H54 (cell line): ENCODE results near the gene HHATL.

Experiments
- DNase-seq: peaks from one replicate; pipeline ENCODE4 v3.0.0; 2011; ENCODE audit warnings: low spot score, mixed read lengths; ENCODE audit not compliant: insufficient read length
- FAIRE-seq: peaks from 3 replicates; lab custom pipeline; 2011; peaks lifted over from hg19 to GRCh38; lab: Jason Lieb, UNC
- POLR2A ChIP-seq: IDR thresholded peaks from 2 replicates; pipeline ENCODE4 v1.6.1; 2011; ENCODE audit warnings: low read depth, mild to moderate bottlenecking, low read length

HHATL gene

GRCh38 chr3:42692667-42693529 is 9.7 kb downstream of the HHATL start:
- TF ChIP-seq POLR2A, result no peak
- FAIRE-seq (no peak), DNase-seq (no peak)

DNA sequence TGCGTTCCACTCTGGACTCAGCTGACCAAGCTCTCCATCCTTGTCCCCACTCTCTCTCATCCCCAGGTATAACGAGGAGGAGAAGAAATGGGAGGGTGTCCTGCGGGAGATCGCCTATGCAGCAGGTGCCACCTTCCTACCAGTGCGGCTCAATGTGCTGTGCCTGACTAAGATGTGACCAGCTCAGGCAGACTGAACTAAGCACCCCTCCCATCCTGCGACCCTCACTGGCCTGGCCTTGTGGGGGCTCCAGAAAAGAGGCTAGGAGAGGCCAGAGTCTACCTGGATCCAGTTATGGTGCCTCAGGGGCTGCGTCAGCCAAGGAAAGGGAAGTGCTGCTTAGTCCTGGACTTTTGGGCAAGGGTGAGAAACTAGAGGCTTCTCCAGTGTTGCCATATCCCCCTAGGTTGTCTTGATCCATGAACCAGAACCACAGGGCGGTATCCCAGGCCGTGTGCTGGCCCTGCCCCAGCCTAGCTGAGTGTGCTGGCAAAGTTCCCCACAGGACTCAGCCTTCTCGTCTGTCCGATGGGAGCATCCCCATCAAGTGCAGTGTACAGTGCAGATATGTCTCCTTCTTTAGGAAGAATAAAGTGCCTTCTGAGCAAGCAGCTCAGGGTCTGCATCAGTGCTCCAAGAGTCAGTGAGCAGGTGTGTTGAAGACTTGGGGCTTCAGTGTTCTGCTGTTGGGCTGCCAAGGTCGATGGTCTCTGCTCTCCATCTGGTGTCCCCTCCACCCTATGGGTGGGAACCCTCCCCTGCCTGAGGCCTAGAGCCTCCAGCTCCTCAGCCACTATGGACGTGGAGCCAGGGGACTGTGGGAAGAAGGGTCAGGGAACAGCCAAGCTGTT is 10.6 kb downstream of the HHATL start:
- FAIRE-seq, result no peak
- no peak for TF ChIP-seq POLR2A

GRCh38 chr3:42690766-42691680 is 11.6 kb downstream of the HHATL start:
- DNase-seq, result no peak
- TF ChIP-seq POLR2A, result no peak
- FAIRE-seq, result no peak

More for the DNA sequence above, 10.6 kb downstream of the HHATL start:
- DNase-seq, result no peak

GRCh38 chr3:42690191-42690590 is 12.4 kb downstream of the HHATL start:
- no peak for TF ChIP-seq POLR2A
- FAIRE-seq, result no peak

DNA sequence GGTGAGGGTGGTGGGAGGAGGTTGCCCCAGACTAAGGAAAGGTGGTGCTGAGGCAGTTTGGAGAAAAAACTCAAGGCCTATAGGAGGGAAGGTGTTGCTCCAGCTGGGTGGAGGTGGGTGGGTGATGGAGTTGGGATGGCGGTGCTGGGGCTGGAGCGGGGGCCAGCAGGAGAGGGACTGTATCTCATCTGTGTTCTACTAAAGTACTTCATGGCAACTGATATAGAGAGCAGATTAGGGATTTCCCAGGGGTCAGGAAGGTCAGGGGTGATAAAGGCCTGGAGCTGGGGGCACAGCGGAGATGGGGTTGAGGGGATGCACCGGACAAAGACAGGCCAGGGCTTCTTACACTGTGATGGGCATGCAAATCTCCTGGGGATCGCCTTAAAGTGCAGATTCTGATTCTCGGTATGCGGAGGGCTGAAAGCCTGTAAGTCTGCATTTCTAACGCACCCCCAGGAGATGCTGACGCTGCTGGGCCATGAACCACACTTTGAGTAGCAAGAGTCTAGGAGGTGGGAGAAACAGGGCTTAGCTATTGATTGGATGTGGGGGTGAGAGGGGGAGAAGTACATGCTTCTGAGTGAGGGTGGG is 13.1 kb downstream of the HHATL start:
- TF ChIP-seq POLR2A, result no peak
- FAIRE-seq, result no peak
- DNase-seq, result no peak

More at GRCh38 chr3:42690191-42690590, 12.4 kb downstream of the HHATL start:
- DNase-seq, result no peak

DNA sequence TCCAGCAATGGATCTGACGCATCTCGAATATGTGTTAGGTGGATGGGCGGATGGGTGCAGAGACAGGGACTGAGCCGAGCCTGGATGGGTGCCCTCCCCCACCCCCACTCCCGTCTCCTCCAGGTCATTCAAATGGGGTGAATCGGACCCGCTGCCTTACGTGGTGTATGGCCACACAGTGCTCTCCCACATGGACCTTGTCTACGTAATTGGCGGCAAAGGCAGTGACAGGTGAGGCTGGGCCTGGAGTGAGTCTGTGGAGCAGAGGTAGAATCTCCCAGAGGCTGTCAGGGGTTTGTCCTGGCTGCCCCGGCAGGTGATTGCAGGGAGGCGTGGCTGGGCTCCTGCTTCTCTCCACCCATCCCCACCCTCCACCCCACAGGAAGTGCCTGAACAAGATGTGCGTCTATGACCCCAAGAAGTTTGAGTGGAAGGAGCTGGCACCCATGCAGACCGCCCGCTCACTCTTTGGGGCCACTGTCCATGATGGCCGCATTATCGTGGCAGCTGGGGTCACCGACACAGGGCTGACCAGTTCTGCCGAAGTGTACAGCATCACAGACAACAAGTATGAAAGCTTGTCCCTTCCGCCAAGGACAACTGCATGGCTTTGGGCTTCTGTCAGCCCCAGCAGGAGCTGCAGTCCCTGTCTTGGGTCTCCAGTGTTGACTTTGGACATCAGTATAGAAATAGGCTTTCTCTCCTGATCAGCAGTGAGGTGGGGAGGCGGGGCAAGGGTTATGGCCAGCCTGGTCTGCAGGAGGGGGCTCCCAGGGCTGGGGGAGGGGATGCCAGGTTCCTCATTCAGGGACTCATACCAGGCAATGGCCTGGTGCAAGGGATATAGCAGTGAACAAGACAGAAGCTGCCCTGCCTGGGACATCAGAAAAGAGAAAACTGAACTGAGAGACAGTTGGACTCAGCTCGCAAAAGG is 13.8 kb downstream of the HHATL start:
- TF ChIP-seq POLR2A, result no peak
- DNase-seq (no peak), FAIRE-seq (no peak)

- DNase-seq (no peak), FAIRE-seq (no peak)
- TF ChIP-seq POLR2A, result no peak
Measured at GRCh38 chr3:42688016-42688415, 14.6 kb downstream of the HHATL start.

GRCh38 chr3:42686832-42687650 is 15.6 kb downstream of the HHATL start:
- DNase-seq, result no peak
- FAIRE-seq, result no peak
- TF ChIP-seq POLR2A, result no peak

DNA sequence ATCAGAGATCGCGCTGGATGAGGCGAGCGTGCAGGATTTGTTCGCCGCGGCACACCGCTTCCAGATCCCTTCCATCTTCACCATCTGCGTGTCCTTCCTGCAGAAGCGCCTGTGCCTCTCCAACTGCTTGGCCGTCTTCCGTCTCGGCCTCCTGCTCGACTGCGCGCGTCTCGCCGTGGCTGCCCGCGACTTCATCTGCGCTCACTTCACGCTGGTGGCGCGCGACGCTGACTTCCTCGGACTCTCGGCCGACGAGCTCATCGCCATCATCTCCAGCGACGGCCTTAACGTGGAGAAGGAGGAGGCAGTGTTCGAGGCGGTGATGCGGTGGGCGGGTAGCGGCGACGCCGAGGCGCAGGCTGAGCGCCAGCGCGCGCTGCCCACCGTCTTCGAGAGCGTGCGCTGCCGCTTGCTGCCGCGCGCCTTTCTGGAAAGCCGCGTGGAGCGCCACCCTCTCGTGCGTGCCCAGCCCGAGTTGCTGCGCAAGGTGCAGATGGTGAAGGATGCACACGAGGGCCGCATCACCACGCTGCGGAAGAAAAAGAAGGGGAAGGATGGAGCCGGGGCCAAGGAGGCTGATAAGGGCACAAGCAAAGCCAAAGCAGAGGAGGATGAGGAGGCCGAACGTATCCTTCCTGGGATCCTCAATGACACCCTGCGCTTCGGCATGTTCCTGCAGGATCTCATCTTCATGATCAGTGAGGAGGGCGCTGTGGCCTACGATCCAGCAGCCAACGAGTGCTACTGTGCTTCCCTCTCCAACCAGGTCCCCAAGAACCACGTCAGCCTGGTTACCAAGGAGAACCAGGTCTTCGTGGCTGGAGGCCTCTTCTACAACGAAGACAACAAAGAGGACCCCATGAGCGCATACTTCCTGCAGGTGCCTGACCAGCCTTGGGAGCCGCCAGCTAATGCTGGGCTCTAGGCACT is 16.4 kb downstream of the HHATL start:
- DNase-seq (no peak), FAIRE-seq (no peak)
- no peak for TF ChIP-seq POLR2A

GRCh38 chr3:42685363-42685881 is 17.2 kb downstream of the HHATL start, which contains the start of gene KLHL40:
KLHL40 (plus strand) TSS chr3:42685537; CDS start chr3:42685619, 82 bp downstream.
- no peak for DNase-seq

More at GRCh38 chr3:42685363-42685881, 17.2 kb downstream of the HHATL start, which contains the start of gene KLHL40:
- FAIRE-seq, result no peak
- no peak for TF ChIP-seq POLR2A
